Measurements from ENCODE around the gene ATG2A. TPM values are rescaled to one million over a fixed set of nuclear protein-coding genes. Genes with fewer than 3 reads are reported as not detected.

Gene ATG2A
- total RNA-seq, 1 donor from 2014 or later = 21.4 TPM

- Mint-ChIP-seq H3K4me1 (ENCODE audit: low read depth, unreplicated experiment) (peaks cover 13% of the 10 kb centered on the region), H3K27me3 (ENCODE audit: low read depth, unreplicated experiment) (peaks cover 22% of the 10 kb centered on the region), H3K4me3 (ENCODE audit: unreplicated experiment) (no peak within 1 kb of the TSS), H3K36me3 (ENCODE audit: low read depth, unreplicated experiment) (peaks cover 30% of the 10 kb centered on the region), H3K27ac (ENCODE audit: unreplicated experiment) (peak within 1 kb of the TSS; percentile 72), H3K9me3 (ENCODE audit: unreplicated experiment) (no peaks in the 10 kb centered on the region)
- Histone ChIP-seq H3K9ac (ENCODE audit: low read length) (peak within 1 kb of the TSS; percentile 23), H3K27ac (ENCODE audit: low read depth, low read length) (no peak within 1 kb of the TSS), H3K36me3 (ENCODE audit: insufficient read depth, low read length) (peaks cover 12% of the 10 kb centered on the region), H3K4me3 (ENCODE audit: insufficient read depth, low read depth, low read length) (no peak within 1 kb of the TSS), H3K79me2 (ENCODE audit: insufficient read depth, low read length) (no peaks in the 10 kb centered on the region), H3K27me3 (ENCODE audit: insufficient read depth, low read length) (peaks cover 2% of the 10 kb centered on the region), H3K4me2 (ENCODE audit: low read length) (no peak within 1 kb of the TSS), H4K20me1 (ENCODE audit: insufficient read depth, low read length) (peaks cover 3% of the 10 kb centered on the region), H3K4me1 (ENCODE audit: insufficient read depth, low read length) (no peaks in the 10 kb centered on the region), H3K9me3 (ENCODE audit: insufficient read depth, low read depth, low read length) (no peaks in the 10 kb centered on the region), H2AFZ (ENCODE audit: low read depth, low read length) (no peak within 1 kb of the TSS)
- TF ChIP-seq, protein P1, sequence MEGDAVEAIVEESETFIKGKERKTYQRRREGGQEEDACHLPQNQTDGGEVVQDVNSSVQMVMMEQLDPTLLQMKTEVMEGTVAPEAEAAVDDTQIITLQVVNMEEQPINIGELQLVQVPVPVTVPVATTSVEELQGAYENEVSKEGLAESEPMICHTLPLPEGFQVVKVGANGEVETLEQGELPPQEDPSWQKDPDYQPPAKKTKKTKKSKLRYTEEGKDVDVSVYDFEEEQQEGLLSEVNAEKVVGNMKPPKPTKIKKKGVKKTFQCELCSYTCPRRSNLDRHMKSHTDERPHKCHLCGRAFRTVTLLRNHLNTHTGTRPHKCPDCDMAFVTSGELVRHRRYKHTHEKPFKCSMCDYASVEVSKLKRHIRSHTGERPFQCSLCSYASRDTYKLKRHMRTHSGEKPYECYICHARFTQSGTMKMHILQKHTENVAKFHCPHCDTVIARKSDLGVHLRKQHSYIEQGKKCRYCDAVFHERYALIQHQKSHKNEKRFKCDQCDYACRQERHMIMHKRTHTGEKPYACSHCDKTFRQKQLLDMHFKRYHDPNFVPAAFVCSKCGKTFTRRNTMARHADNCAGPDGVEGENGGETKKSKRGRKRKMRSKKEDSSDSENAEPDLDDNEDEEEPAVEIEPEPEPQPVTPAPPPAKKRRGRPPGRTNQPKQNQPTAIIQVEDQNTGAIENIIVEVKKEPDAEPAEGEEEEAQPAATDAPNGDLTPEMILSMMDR (IDR thresholded peaks at IDR 0.05; ENCODE audit: insufficient read depth, low read depth, low read length) = no peak
- TF ChIP-seq EZH2 (IDR thresholded peaks at IDR 0.05; ENCODE audit: insufficient read depth, low read length) = no peak
- FAIRE-seq (no peak), DNase-seq (ENCODE audit: low read depth) (peak; percentile 4)
Observed at GRCh38 chr11:64935359-64936081, 18.5 kb upstream of the ATG2A start, which contains the start of gene GPHA2. GPHA2 (minus strand) TSS chr11:64935893; CDS start chr11:64935460, 433 bp downstream.

GRCh38 chr11:64934682-64935358 is 17.8 kb upstream of the ATG2A start:
- no peak overlapping the region for H3K4me3 Mint-ChIP-seq (ENCODE audit: unreplicated experiment)
- Histone ChIP-seq H3K4me3 (ENCODE audit: insufficient read depth, low read depth, low read length) (no peak overlapping the region), H2AFZ (ENCODE audit: low read depth, low read length) (no peak overlapping the region), H3K4me1 (ENCODE audit: insufficient read depth, low read length) (no peaks in the 10 kb centered on the region), H3K79me2 (ENCODE audit: insufficient read depth, low read length) (no peaks in the 10 kb centered on the region), H3K9me3 (ENCODE audit: insufficient read depth, low read depth, low read length) (no peaks in the 10 kb centered on the region), H3K36me3 (ENCODE audit: insufficient read depth, low read length) (peaks cover 17% of the 10 kb centered on the region), H3K4me2 (ENCODE audit: low read length) (no peak overlapping the region), H3K27ac (ENCODE audit: low read depth, low read length) (no peak overlapping the region), H3K9ac (ENCODE audit: low read length) (no peak overlapping the region), H4K20me1 (ENCODE audit: insufficient read depth, low read length) (peaks cover 6% of the 10 kb centered on the region), H3K27me3 (ENCODE audit: insufficient read depth, low read length) (peaks cover 2% of the 10 kb centered on the region)
- H3K4me1 Mint-ChIP-seq (ENCODE audit: low read depth, unreplicated experiment) = peaks cover 13% of the 10 kb centered on the region
- no peak for TF ChIP-seq EZH2 (IDR thresholded peaks at IDR 0.05; ENCODE audit: insufficient read depth, low read length)
- TF ChIP-seq, protein P1 (IDR thresholded peaks at IDR 0.05; ENCODE audit: insufficient read depth, low read depth, low read length) = no peak
- H3K27ac Mint-ChIP-seq (ENCODE audit: unreplicated experiment) = no peak overlapping the region
- no peak for DNase-seq (ENCODE audit: low read depth)
- peaks cover 33% of the 10 kb centered on the region for H3K36me3 Mint-ChIP-seq (ENCODE audit: low read depth, unreplicated experiment)
- FAIRE-seq = no peak
- peaks cover 18% of the 10 kb centered on the region for H3K27me3 Mint-ChIP-seq (ENCODE audit: low read depth, unreplicated experiment)
- no peaks in the 10 kb centered on the region for H3K9me3 Mint-ChIP-seq (ENCODE audit: unreplicated experiment)

Measured in astrocyte (in vitro differentiated cells and primary cell).